Retinal pigment epithelial cell (primary cell): Measurements from ENCODE around the gene SETD5.

Experiments
- DNase-seq: peaks from one replicate; pipeline ENCODE4 v3.0.0-alpha.2; 2010; ENCODE audit warnings: low read depth
- H3K4me3 ChIP-seq: 2 replicates; pipeline ENCODE4 v1.5.1; 2011; ENCODE audit warnings: mild to moderate bottlenecking, low read length, control low read depth, moderate library complexity
- TF ChIP-seq, protein P1 (sequence below): conservative IDR thresholded peaks from 2 replicates; pipeline ENCODE4 v1.5.1; 2011; ENCODE audit warnings: low read depth, low read length, control low read depth, inconsistent platforms

SETD5 gene

DNA sequence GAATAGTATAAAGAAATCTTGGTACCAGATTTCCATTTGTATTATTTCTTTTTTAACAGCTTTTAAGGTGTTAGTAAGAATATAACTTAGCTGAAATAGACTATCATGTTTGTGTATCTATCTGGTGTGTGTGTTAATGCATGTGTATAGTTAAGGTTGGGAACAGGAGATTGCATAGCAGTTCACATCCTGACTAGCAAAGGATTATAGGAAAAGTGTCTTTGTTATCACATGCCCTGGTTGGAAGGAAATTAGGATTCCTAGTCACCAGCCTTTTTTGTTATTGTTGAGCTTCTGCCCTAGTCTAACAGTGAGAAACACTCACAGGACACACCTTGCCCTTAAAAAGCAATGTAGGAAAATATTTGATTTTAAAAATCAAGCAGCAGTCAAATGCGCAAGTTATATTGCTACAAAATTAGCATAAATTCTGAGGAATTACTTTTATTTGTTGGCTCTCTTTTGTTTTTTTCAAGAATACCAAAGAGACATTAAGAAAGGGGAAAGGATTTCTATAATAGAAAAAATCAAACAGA, 58.2 kb downstream of the SETD5 start:
- H3K4me3 ChIP-seq: no peak overlapping the region
- DNase-seq: no peak
- TF ChIP-seq, protein P1, sequence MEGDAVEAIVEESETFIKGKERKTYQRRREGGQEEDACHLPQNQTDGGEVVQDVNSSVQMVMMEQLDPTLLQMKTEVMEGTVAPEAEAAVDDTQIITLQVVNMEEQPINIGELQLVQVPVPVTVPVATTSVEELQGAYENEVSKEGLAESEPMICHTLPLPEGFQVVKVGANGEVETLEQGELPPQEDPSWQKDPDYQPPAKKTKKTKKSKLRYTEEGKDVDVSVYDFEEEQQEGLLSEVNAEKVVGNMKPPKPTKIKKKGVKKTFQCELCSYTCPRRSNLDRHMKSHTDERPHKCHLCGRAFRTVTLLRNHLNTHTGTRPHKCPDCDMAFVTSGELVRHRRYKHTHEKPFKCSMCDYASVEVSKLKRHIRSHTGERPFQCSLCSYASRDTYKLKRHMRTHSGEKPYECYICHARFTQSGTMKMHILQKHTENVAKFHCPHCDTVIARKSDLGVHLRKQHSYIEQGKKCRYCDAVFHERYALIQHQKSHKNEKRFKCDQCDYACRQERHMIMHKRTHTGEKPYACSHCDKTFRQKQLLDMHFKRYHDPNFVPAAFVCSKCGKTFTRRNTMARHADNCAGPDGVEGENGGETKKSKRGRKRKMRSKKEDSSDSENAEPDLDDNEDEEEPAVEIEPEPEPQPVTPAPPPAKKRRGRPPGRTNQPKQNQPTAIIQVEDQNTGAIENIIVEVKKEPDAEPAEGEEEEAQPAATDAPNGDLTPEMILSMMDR: no peak

DNA sequence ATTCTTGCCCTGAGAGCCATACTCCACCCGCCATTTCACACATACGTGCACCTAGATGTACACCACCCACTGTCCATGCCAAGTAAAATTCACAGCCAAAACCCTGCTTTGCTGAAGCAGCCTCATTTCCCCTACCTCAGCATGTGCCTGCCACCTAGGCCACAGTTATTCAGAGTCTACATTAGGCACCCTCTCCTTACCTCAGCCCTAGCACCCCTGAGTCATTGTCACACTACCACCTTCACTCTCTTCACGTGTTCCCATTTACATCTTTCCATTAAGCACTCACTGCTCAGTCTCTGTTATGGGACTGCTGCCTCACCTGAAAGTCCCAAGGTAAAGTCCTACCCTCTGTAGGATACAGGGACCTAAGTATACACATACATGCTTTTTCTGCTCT, 70.0 kb downstream of the SETD5 start:
- H3K4me3 ChIP-seq: no peak overlapping the region

DNA sequence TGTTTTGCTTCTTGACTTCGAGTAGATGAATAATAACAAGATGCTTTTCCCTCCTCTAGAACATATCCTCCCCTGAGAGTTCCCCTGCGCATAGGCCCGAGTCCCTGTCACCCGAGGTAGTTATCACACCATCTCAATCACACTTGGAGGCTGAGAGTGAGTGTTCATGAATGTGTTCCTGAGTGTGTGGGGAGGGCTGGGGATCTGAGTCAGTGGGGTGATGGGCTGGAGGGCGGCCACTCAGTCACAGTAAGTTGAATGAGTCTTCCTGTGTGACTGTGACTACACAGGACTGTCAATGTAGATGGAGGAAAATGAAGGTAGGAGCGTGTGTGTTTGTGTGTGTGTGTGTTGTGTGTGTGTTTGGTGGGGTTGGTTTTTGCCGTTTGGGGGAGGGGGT, 71.0 kb downstream of the SETD5 start:
- DNase-seq: no peak
- H3K4me3 ChIP-seq: no peak overlapping the region
- TF ChIP-seq, protein P1: no peak

More for the DNA sequence above, 70.0 kb downstream of the SETD5 start:
- no peak for DNase-seq
- TF ChIP-seq, protein P1: no peak

DNA sequence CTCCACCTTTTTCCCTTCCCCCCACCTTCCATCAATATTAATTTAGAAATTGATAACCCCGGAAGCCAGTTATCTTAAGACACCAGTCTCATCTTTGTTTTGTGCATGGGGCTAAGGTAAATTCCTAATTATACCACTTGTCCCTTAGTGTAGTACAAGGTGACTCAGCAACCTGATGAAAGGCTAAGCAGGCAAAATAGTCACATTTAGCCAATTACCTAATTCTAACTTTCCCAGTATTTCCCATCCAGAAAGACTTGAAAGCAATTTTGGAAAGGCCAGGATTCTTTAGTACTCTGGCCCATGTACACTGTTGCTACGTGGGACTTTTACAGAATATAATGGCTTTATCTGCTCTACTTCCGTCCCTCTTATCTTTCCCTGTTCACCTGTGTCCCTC, 72.6 kb downstream of the SETD5 start:
- no peak for DNase-seq
- TF ChIP-seq, protein P1: no peak
- no peak overlapping the region for H3K4me3 ChIP-seq

DNA sequence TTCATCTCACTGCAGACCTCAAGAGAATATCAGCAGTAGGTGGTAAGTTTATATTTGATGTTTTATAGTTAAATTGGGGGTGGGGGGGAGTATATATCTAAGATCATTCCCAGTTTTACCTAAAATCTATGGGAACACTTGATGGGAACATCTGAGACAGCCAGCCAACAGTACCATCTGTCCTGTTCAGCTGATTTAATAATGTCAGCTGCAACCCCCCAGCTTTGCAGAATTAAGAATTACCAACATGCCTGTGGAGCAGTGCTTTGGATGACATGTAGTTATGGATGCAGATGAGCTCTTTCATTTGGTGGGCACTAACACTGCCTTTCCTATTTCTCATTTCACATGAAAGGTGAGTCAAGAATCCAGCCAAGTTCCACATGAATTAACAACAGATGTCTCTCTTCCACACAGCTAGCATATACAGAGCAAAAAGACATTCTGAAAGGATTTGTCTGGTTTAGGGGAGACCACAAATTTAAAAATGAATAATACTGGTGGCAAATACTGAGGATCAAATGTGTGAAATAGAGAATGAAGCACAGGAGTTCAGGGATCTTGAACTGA, 76.2 kb downstream of the SETD5 start:
- TF ChIP-seq, protein P1: no peak
- no peak overlapping the region for H3K4me3 ChIP-seq
- no peak for DNase-seq

DNA sequence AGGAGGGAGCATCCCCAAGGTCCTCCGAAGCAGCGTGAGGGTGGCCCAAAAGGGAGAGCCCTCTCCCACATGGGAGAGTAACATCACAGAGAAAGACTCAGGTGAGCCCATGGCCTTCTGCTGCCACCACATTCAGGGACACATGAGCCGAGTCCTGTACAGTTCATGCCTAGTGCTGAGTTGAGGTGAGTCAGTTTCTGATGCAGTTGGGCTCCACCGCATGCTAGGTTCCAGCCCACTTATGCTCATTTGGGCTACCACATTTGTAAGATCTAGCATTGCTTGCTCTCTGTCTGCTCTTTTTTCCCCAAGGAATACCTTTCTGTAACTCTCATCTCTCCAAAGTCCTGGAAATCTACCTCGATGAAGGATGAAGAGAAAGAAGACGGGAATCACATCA, 77.1 kb downstream of the SETD5 start:
- TF ChIP-seq, protein P1: no peak
- DNase-seq: no peak

DNA sequence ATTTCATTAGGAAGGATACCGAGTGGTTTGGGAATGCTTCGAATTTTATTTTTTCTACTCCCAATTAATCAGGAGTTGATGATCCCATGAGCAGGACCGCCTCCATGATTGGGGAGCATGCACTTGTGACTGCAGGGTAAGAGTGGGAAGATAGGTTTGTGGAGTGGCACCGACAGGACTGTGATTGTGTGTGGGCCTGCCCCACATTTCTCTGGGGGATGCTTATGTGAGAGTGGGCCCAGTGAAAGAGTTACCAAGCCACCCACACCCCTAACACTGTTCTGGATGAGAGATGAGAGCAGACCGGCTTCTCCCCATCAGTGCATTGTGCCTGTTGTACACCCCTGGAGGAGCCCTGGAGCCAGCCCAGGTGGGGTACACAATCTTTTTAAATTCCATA, 79.5 kb downstream of the SETD5 start:
- no peak for DNase-seq
- TF ChIP-seq, protein P1: no peak
- no peak overlapping the region for H3K4me3 ChIP-seq

More for the DNA sequence above, 77.1 kb downstream of the SETD5 start:
- no peak overlapping the region for H3K4me3 ChIP-seq
